ENCODE measurements around the gene GPX4.

GPX4 gene

GRCh38 chr19:1103708-1104310 is at the start of gene GPX4:
Gene GPX4 (plus strand): TSS chr19:1103994. CDS start chr19:1104044, 50 bp downstream.
- DNase-seq (ENCODE audit: low read depth in 2 of 2): peak; percentile 94 to 97

- DNase-seq (ENCODE audit: low read depth in 2 of 2): no peak
These were observed 49.4 kb upstream of the GPX4 start for GRCh38 chr19:1054102-1055027.

GRCh38 chr19:1055028-1055425 is 48.8 kb upstream of the GPX4 start:
- no peak for DNase-seq (ENCODE audit: low read depth in 2 of 2)

GRCh38 chr19:1055886-1056620 is 47.7 kb upstream of the GPX4 start:
- DNase-seq (ENCODE audit: low read depth in 2 of 2): no peak

- no peak for DNase-seq (ENCODE audit: low read depth in 2 of 2)
These were observed 46.5 kb upstream of the GPX4 start for GRCh38 chr19:1057176-1057855.

- DNase-seq (ENCODE audit: low read depth in 2 of 2): no peak
These were observed 45.7 kb upstream of the GPX4 start for GRCh38 chr19:1058112-1058511.

- no peak for DNase-seq (ENCODE audit: low read depth in 2 of 2)
These were observed 43.1 kb upstream of the GPX4 start for GRCh38 chr19:1060689-1061088.

- DNase-seq (ENCODE audit: low read depth in 2 of 2): no peak
These were observed 41.8 kb upstream of the GPX4 start for GRCh38 chr19:1061987-1062386.

GRCh38 chr19:1062387-1063029 is 41.3 kb upstream of the GPX4 start:
- no peak for DNase-seq (ENCODE audit: low read depth in 2 of 2)

- no peak for DNase-seq (ENCODE audit: low read depth in 2 of 2)
These were observed 40.5 kb upstream of the GPX4 start for GRCh38 chr19:1063030-1063908.

- DNase-seq (ENCODE audit: low read depth in 2 of 2): no peak
These were observed 39.7 kb upstream of the GPX4 start for GRCh38 chr19:1063909-1064660.

- peak; percentile 45 to 56 for DNase-seq (ENCODE audit: low read depth in 2 of 2)
These were observed 38.9 kb upstream of the GPX4 start for GRCh38 chr19:1064661-1065605.

- no peak for DNase-seq (ENCODE audit: low read depth in 2 of 2)
These were observed 38.1 kb upstream of the GPX4 start for GRCh38 chr19:1065606-1066109.

GRCh38 chr19:1066251-1066747 is 37.5 kb upstream of the GPX4 start:
- no peak for DNase-seq (ENCODE audit: low read depth in 2 of 2)

- peak; percentile 68 to 78 for DNase-seq (ENCODE audit: low read depth in 2 of 2)
These were observed 37.0 kb upstream of the GPX4 start, which contains the start of gene ARHGAP45 for GRCh38 chr19:1066748-1067340. Gene ARHGAP45 (plus strand): TSS chr19:1067167. CDS start chr19:1067406, 239 bp downstream.

- DNase-seq (ENCODE audit: low read depth in 2 of 2): peak in 1 of 2 donors; percentile 38
These were observed 36.3 kb upstream of the GPX4 start for GRCh38 chr19:1067341-1067957.
